ENCODE data around the gene ITGA6.

DNA sequence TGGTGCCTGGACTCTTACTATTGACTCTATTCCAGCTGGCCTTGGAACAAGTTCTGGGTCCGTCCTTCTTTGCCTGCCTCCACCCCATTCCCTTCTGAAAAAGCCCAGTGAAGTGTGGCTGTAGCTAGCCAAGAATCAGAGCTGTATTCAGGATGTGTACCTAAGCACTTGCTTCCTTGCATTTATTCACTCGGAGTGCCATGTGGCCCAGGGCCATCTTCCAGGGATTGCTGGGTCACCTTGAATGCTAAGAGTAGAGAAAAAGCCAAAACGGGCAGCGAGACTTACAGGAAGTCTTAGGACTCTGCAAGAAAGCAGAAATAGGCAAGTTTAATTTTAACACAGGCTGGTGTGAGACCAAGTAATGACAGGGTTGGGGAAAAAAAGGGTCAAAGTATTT, 4.1 kb downstream of the ITGA6 start:
- TF ChIP-seq EZH2phosphoT487 (IDR thresholded peaks at IDR 0.05; ENCODE audit: borderline replicate concordance, low read length) (no peak), CTCF (conservative IDR thresholded peaks at IDR 0.05; ENCODE audit: low read depth, low read length) (no peak)
